Adrenal gland (tissue), 12 donors: ENCODE data around the gene ZNF821. TPM values are rescaled to one million over a fixed set of nuclear protein-coding genes. Genes with fewer than 3 reads are reported as not detected.

Source experiments
- DNase-seq, 7 donors: peaks; one replicate each; pipeline ENCODE4 v3.0.0-alpha.2; 2019 to 2020
- H3K27ac ChIP-seq, 5 donors: fragments of 200-600 bp; sonication (generic) in 4 of 5; 1 replicate in 3 of 5; 2 replicates in 2 of 5; pipeline versions ENCODE4 v1.5.1 to v1.8.0; 2016 to 2020; ENCODE audit warnings: mild to moderate bottlenecking in 1 of 5
- H3K27me3 ChIP-seq: fragments of 200-600 bp; 2 replicates; pipeline ENCODE4 v1.8.0; 2021
- H3K36me3 ChIP-seq, 2 donors: fragments of 200-600 bp; replicated peaks in 1 of 2; 1 replicate in 1 of 2; 2 replicates in 1 of 2; pipeline versions ENCODE4 v1.5.1 to v1.8.0; 2018 to 2022
- H3K4me1 ChIP-seq, 2 donors: fragments of 200-600 bp; replicated peaks in 1 of 2; 1 replicate in 1 of 2; 2 replicates in 1 of 2; pipeline versions ENCODE4 v1.5.1 to v1.8.0; 2018 to 2021
- H3K4me3 ChIP-seq, 4 donors: fragments of 200-600 bp; sonication (generic) in 3 of 4; one replicate each; pipeline ENCODE4 v1.5.1; 2016 to 2018
- H3K9me3 ChIP-seq, 3 donors: fragments of 200-600 bp; sonication (generic) in 1 of 3; replicated peaks in 1 of 3; 1 replicate in 2 of 3; 2 replicates in 1 of 3; pipeline versions ENCODE4 v1.5.1 to v1.8.0; 2016 to 2021
- CTCF ChIP-seq, 6 experiments: fragments of 450-650 bp in 4 of 6; fragments of 200-600 bp in 2 of 6; sonication (generic) in 1 of 6; IDR thresholded peaks; 1 replicate in 5 of 6; 2 replicates in 1 of 6; pipeline versions ENCODE4 v1.5.1 to v1.8.0; 2016 to 2021; ENCODE audit warnings: antibody characterized with exemption in 6 of 6, mild to moderate bottlenecking in 2 of 6, moderate library complexity in 1 of 6
- POLR2A ChIP-seq, 2 donors: fragments of 450-650 bp; IDR thresholded peaks; one replicate each; pipeline ENCODE4 v1.6.1; 2017; ENCODE audit warnings: antibody characterized with exemption in 2 of 2, mild to moderate bottlenecking in 2 of 2, moderate library complexity in 1 of 2
- WGBS, 4 donors: extraction: QIAGEN DNeasy Blood & Tissue Kit in 2 of 4; methylation state at CpG; one replicate each; pipeline versions ENCODE4 v1.1.5 to v1.1.7; 2013 to 2017; 5-methylcytosine and 5-hydroxymethylcytosine counted together
- intact Hi-C, 2 donors: fragments of 100-400 bp; cut with DNase I; formaldehyde crosslinking; loops; one replicate each; pipeline versions ENCODE4 v1.14.1 to v1.15.0; 2022 to 2023
- polyA plus RNA-seq, 3 donors: library from polyadenylated mRNA; stranded (reverse); fragments of 200-250 nt in 2 of 3; fragments of 350-450 nt in 1 of 3; fragmentation: Illumina TruSeq in 1 of 3; extraction: RNeasy Lipid Tissue Mini Kit (QIAGEN cat#74804) in 1 of 3; gene quantifications; one replicate each; pipeline ENCODE4 v1.2.3, GENCODE V29; 2013 to 2014
- total RNA-seq, 9 donors: library from RNA; depleted of rRNA in 4 of 9; stranded (reverse); fragments of >200 nt in 4 of 9; fragments of 120-200 nt in 1 of 9; fragmentation: NEBNext Ultra II Directional in 1 of 9; extraction: Animal tissue kit (Norgen Biotek cat#: 25700) in 1 of 9; gene quantifications; one replicate each; pipeline versions ENCODE4 v1.1.0 to v1.2.4, GENCODE V29; 2013 to 2023
- donor health status: healthy with polysubstance abuse.
- donor health status: Bipolar disorder and iron deficiency.
- donor health status: DM: yes; HTN: yes; CAD: no.
- donor health status: DM: no; HTN: no; CAD: no.
- donor health status: DM: no; HTN: no; CAD: no.
- donor health status: DM: yes; HTN: yes; CAD: no.

ZNF821 gene
- total and polyA plus RNA-seq, 12 donors = 4.6 to 13.1 (median 7.2) TPM

- peak; percentile 98 to 99 (median 99) for DNase-seq
- Histone ChIP-seq H3K9me3 (no peaks in the 10 kb centered on the region), H3K27ac (peak within 1 kb of the TSS; percentile 94 to 100 (median 99)), H3K36me3 (no peaks in the 10 kb centered on the region), H3K4me1 (peaks cover 15 to 41% of the 10 kb centered on the region in 2 donors), H3K27me3 (no peaks in the 10 kb centered on the region), H3K4me3 (peak within 1 kb of the TSS; percentile 59 to 89 (median 83))
- intact Hi-C loops = no loop called here
- 0 to 1% (median 0%) methylated on average over 19 to 67 of the region's 67 CpGs for WGBS, 4 donors
- TF ChIP-seq POLR2A (IDR thresholded peaks at IDR 0.05) = peak; percentile 88 to 94
- TF ChIP-seq CTCF (IDR thresholded peaks at IDR 0.05) = peak in 3 of 6 experiments; percentile 2 to 29 (median 9)
Observed at GRCh38 chr16:71894921-71895678, 11.1 kb upstream of the ZNF821 start, which contains the start of gene IST1. Gene IST1, plus strand, starts transcription at chr16:71895531. Its CDS starts 20,110 bp downstream, at chr16:71915641.

GRCh38 chr16:71894229-71894920, 10.4 kb upstream of the ZNF821 start:
- TF ChIP-seq POLR2A (IDR thresholded peaks at IDR 0.05) = peak in 1 of 2 donors; percentile 40
- no peak for TF ChIP-seq CTCF (IDR thresholded peaks at IDR 0.05)
- Histone ChIP-seq H3K4me3 (peak overlapping the region in 3 of 4 donors; percentile 59 to 89 (median 89)), H3K4me1 (peaks cover 11 to 34% of the 10 kb centered on the region in 2 donors), H3K27ac (peak overlapping the region; percentile 94 to 100 (median 99)), H3K36me3 (no peaks in the 10 kb centered on the region), H3K9me3 (no peaks in the 10 kb centered on the region), H3K27me3 (no peaks in the 10 kb centered on the region)
- 0 to 1% (median 1%) methylated on average over 31 of the region's 31 CpGs for WGBS, 4 donors
- peak; percentile 39 to 76 (median 57) for DNase-seq
- intact Hi-C loops = no loop called here

- 32 to 39% (median 36%) methylated on average over 7 of the region's 7 CpGs for WGBS, 4 donors
- intact Hi-C loops = no loop called here
Observed at GRCh38 chr16:71893888-71894228, 9.9 kb upstream of the ZNF821 start.

More at GRCh38 chr16:71893888-71894228, 9.9 kb upstream of the ZNF821 start:
- TF ChIP-seq CTCF (IDR thresholded peaks at IDR 0.05) = no peak
- TF ChIP-seq POLR2A (IDR thresholded peaks at IDR 0.05) = no peak
- Histone ChIP-seq H3K4me1 (peaks cover 10 to 29% of the 10 kb centered on the region in 2 donors), H3K27ac (peak overlapping the region; percentile 94 to 100 (median 99)), H3K9me3 (no peaks in the 10 kb centered on the region), H3K4me3 (peak overlapping the region in 2 of 4 donors; percentile 59 to 89), H3K27me3 (no peaks in the 10 kb centered on the region), H3K36me3 (no peaks in the 10 kb centered on the region)
- DNase-seq = no peak
